Vagina (tissue), 2 donors: ENCODE data around the gene ORM1. TPM values are rescaled to one million over a fixed set of nuclear protein-coding genes. Genes with fewer than 3 reads are reported as not detected.

Experiments used
- DNase-seq, 2 donors: peaks; one replicate each; pipeline ENCODE4 v3.0.0-alpha.2; 2017; ENCODE audit errors: extremely low spot score in 2 of 2
- H3K27ac ChIP-seq: fragments of 200-600 bp; sonication (generic); one replicate; pipeline ENCODE4 v1.5.1; 2019
- H3K27me3 ChIP-seq: fragments of 200-600 bp; sonication (generic); one replicate; pipeline ENCODE4 v1.5.1; 2019
- H3K36me3 ChIP-seq, 2 donors: fragments of 200-600 bp; sonication (generic); one replicate each; pipeline ENCODE4 v1.5.1; 2017 to 2019
- H3K4me1 ChIP-seq: fragments of 200-600 bp; sonication (generic); one replicate; pipeline ENCODE4 v1.5.1; 2019
- H3K4me3 ChIP-seq, 2 donors: fragments of 200-600 bp; sonication (generic); 1 replicate in 1 of 2; 2 replicates in 1 of 2; pipeline ENCODE4 v1.5.1; 2016 to 2019
- H3K9me3 ChIP-seq: fragments of 200-600 bp; sonication (generic); one replicate; pipeline ENCODE4 v1.5.1; 2019
- POLR2A ChIP-seq, 2 donors: fragments of 450-650 bp; IDR thresholded peaks; one replicate each; pipeline ENCODE4 v1.6.1; 2017; ENCODE audit warnings: antibody characterized with exemption in 2 of 2, mild to moderate bottlenecking in 2 of 2, moderate library complexity in 2 of 2
- POLR2AphosphoS5 ChIP-seq, 2 donors: sonication (generic); formaldehyde crosslinking; IDR thresholded peaks; one replicate each; pipeline ENCODE4 v1.9.0; 2017; ENCODE audit warnings: antibody characterized with exemption in 2 of 2, mild to moderate bottlenecking in 2 of 2, low read depth in 1 of 2; ENCODE audit not compliant: insufficient read depth in 1 of 2
- intact Hi-C: fragments of 100-400 bp; cut with DNase I; formaldehyde crosslinking; loops from one replicate; pipeline ENCODE4 v1.15.1; 2023
- total RNA-seq: library from RNA; depleted of rRNA; stranded (reverse); fragments of >200 nt; gene quantifications from one replicate; pipeline ENCODE4 v1.2.3, GENCODE V29; 2016
- TF ChIP-seq, protein P1 (sequence below), 3 experiments: fragments of 450-650 bp in 2 of 3; fragments of 200-600 bp in 1 of 3; sonication (generic) in 1 of 3; IDR thresholded peaks; one replicate each; pipeline ENCODE4 v1.5.1; 2017 to 2019; ENCODE audit warnings: antibody characterized with exemption in 3 of 3, mild to moderate bottlenecking in 2 of 3, moderate library complexity in 2 of 3

ORM1 gene
- total RNA-seq, 1 donor from 2014 or later = not detected

DNA sequence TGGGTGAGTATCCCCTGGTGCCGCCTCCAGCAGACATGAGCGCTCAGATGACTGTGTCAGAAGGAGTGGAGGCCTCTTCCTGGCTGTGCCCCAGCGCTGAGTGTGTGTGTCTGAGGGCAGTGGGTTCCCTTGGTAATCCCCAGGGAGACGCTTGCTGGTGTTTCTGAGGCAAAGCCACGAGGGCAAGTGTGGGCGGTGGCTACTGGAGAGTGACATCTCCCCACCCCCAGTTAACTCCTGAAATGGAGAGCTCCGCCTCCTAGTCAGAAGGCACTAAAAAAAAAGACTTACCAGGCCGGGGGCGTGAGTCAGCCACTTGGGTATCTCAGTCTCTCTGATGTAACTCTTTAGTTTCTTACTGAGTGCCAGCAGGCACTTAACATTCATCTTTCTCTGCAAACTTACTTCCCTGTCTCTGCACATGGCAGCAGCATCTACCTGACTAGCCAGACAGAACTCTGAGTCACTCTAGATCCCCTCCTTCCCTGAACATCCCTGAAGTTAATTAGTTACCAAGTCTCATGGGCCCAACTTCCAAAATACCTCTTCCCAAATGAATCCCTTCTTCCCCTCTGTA is 26.1 kb downstream of the ORM1 start:
- Histone ChIP-seq H3K27me3 (no peaks in the 10 kb centered on the region), H3K9me3 (no peaks in the 10 kb centered on the region), H3K4me3 (no peak overlapping the region), H3K4me1 (peaks cover 24% of the 10 kb centered on the region), H3K36me3 (peaks cover 0 to 79% of the 10 kb centered on the region in 2 donors), H3K27ac (peak overlapping the region; percentile 82)
- intact Hi-C loops = loop anchor here (10.0 kb wide), 1 partner anchor 46 kb away; no protein-coding TSS in a partner anchor
- DNase-seq = peak in 1 of 2 donors; percentile 96
- TF ChIP-seq, protein P1, sequence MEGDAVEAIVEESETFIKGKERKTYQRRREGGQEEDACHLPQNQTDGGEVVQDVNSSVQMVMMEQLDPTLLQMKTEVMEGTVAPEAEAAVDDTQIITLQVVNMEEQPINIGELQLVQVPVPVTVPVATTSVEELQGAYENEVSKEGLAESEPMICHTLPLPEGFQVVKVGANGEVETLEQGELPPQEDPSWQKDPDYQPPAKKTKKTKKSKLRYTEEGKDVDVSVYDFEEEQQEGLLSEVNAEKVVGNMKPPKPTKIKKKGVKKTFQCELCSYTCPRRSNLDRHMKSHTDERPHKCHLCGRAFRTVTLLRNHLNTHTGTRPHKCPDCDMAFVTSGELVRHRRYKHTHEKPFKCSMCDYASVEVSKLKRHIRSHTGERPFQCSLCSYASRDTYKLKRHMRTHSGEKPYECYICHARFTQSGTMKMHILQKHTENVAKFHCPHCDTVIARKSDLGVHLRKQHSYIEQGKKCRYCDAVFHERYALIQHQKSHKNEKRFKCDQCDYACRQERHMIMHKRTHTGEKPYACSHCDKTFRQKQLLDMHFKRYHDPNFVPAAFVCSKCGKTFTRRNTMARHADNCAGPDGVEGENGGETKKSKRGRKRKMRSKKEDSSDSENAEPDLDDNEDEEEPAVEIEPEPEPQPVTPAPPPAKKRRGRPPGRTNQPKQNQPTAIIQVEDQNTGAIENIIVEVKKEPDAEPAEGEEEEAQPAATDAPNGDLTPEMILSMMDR (IDR thresholded peaks at IDR 0.05) = no peak
- TF ChIP-seq POLR2AphosphoS5 (IDR thresholded peaks at IDR 0.05; ENCODE audit: insufficient read depth in 1 of 2, low read depth in 1 of 2) (peak; percentile 69 to 80), POLR2A (IDR thresholded peaks at IDR 0.05) (no peak)

- no peaks in the 10 kb centered on the region for H3K27me3 ChIP-seq
- peak overlapping the region; percentile 67 for H3K27ac ChIP-seq
- peaks cover 0 to 74% of the 10 kb centered on the region in 2 donors for H3K36me3 ChIP-seq
- intact Hi-C loops = loop anchor here (10.0 kb wide), 1 partner anchor 45 kb away; no protein-coding TSS in a partner anchor
- H3K4me1 ChIP-seq = peaks cover 24% of the 10 kb centered on the region
- no peaks in the 10 kb centered on the region for H3K9me3 ChIP-seq
- TF ChIP-seq POLR2AphosphoS5 (IDR thresholded peaks at IDR 0.05; ENCODE audit: insufficient read depth in 1 of 2, low read depth in 1 of 2) (no peak), POLR2A (IDR thresholded peaks at IDR 0.05) (no peak)
- TF ChIP-seq, protein P1 (IDR thresholded peaks at IDR 0.05) = no peak
- DNase-seq = no peak
- H3K4me3 ChIP-seq = no peak overlapping the region
These were observed 27.0 kb downstream of the ORM1 start for GRCh38 chr9:114349713-114350480.

- TF ChIP-seq POLR2AphosphoS5 (IDR thresholded peaks at IDR 0.05; ENCODE audit: insufficient read depth in 1 of 2, low read depth in 1 of 2) = no peak
- TF ChIP-seq, protein P1 (IDR thresholded peaks at IDR 0.05) = no peak
- TF ChIP-seq POLR2A (IDR thresholded peaks at IDR 0.05) = no peak
- Histone ChIP-seq H3K27me3 (no peaks in the 10 kb centered on the region), H3K4me3 (no peak overlapping the region), H3K9me3 (no peaks in the 10 kb centered on the region), H3K36me3 (peaks cover 3 to 74% of the 10 kb centered on the region in 2 donors), H3K27ac (peak overlapping the region; percentile 67), H3K4me1 (peaks cover 24% of the 10 kb centered on the region)
- intact Hi-C loops = no loop called here
- no peak for DNase-seq
These were observed 27.9 kb downstream of the ORM1 start for GRCh38 chr9:114350636-114351401.

DNA sequence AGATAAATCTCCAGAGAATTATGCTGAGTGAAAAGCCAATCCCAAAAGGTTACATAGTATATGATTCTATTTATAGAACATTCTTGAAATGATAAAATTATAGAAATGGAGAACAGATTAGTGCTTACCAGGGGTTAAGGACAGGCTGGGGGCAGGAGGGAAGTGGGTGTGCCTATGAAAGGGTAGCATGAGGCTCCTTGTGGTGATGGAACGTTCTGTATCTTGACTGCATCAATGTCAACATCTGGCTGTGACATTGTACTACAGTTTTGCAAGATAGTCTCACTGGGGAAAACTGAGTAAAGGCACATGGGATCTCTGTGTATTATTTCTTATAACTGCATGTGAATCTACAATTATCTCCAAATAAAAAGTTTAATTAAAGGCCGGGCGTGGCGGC is 29.0 kb downstream of the ORM1 start:
- intact Hi-C loops = no loop called here

More for the DNA sequence above, 29.0 kb downstream of the ORM1 start:
- TF ChIP-seq POLR2AphosphoS5 (IDR thresholded peaks at IDR 0.05; ENCODE audit: insufficient read depth in 1 of 2, low read depth in 1 of 2) = peak in 1 of 2 donors; percentile 12
- TF ChIP-seq, protein P1 (IDR thresholded peaks at IDR 0.05) = no peak
- no peak for DNase-seq
- no peaks in the 10 kb centered on the region for H3K27me3 ChIP-seq
- no peak overlapping the region for H3K4me3 ChIP-seq
- H3K27ac ChIP-seq = no peak overlapping the region
- H3K9me3 ChIP-seq = no peaks in the 10 kb centered on the region
- H3K36me3 ChIP-seq = peaks cover 4 to 73% of the 10 kb centered on the region in 2 donors
- H3K4me1 ChIP-seq = peaks cover 24% of the 10 kb centered on the region
